Measurements from ENCODE around the gene KIAA1671.

The KIAA1671 gene

DNA sequence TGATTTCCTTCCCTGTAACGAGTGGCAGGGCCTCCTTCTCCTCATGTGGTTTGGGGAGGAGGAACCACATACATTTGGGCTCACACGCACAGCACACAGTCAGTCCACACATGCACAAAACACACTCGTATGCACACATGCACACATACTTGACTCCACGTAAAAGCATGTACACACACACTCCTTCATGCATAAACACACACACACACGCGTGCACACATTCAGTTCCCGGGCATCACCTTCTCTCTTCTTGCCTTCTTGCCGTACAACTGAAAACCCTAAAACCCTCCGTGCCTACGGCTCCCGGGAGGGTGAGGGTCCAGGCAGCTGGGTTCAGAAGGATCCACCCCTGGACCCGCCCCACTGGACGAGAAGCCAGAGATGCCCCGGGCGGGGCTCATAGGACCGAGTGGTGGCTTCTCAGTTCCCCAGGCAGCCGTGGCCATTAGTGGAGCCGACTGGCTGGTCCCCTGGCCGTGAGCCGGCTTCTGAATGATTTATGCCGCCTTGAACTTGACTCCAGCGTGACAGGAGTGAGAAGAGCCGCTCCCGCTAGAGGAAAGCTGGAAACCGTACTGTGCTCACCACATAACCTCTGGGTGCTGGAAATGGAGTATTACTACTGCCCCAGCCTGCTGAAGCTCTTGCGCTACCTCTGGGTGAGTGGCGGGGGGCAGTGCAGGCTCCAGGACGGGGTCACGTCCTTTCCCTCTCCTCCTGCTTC, 117.4 kb downstream of the KIAA1671 start:
- H3K79me2 ChIP-seq (ENCODE audit: insufficient read depth, low read depth) = no peaks in the 10 kb centered on the region
- peak overlapping the region; percentile 96 for H3K4me2 ChIP-seq
- H4K20me1 ChIP-seq (ENCODE audit: insufficient read depth) = no peaks in the 10 kb centered on the region
- H3K4me3 ChIP-seq (IDR thresholded peaks at IDR 0.05; ENCODE audit: insufficient read depth, low read depth, low read length) = no peak overlapping the region
- H3K27me3 ChIP-seq (ENCODE audit: insufficient read depth, low read depth) = no peaks in the 10 kb centered on the region
- H3K4me1 ChIP-seq (ENCODE audit: low read depth, poor library complexity, severe bottlenecking) = peaks cover 47% of the 10 kb centered on the region
- H2AFZ ChIP-seq (ENCODE audit: low read depth) = no peak overlapping the region
- no peaks in the 10 kb centered on the region for H3K36me3 ChIP-seq (ENCODE audit: insufficient read depth)
- TF ChIP-seq, protein P1, sequence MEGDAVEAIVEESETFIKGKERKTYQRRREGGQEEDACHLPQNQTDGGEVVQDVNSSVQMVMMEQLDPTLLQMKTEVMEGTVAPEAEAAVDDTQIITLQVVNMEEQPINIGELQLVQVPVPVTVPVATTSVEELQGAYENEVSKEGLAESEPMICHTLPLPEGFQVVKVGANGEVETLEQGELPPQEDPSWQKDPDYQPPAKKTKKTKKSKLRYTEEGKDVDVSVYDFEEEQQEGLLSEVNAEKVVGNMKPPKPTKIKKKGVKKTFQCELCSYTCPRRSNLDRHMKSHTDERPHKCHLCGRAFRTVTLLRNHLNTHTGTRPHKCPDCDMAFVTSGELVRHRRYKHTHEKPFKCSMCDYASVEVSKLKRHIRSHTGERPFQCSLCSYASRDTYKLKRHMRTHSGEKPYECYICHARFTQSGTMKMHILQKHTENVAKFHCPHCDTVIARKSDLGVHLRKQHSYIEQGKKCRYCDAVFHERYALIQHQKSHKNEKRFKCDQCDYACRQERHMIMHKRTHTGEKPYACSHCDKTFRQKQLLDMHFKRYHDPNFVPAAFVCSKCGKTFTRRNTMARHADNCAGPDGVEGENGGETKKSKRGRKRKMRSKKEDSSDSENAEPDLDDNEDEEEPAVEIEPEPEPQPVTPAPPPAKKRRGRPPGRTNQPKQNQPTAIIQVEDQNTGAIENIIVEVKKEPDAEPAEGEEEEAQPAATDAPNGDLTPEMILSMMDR (conservative IDR thresholded peaks at IDR 0.05; ENCODE audit: low read depth, low read length) = no peak
- H3K9ac ChIP-seq = peak overlapping the region; percentile 42; the same call in 1 of the 2 replicates
- peak overlapping the region; percentile 85 for H3K27ac ChIP-seq

DNA sequence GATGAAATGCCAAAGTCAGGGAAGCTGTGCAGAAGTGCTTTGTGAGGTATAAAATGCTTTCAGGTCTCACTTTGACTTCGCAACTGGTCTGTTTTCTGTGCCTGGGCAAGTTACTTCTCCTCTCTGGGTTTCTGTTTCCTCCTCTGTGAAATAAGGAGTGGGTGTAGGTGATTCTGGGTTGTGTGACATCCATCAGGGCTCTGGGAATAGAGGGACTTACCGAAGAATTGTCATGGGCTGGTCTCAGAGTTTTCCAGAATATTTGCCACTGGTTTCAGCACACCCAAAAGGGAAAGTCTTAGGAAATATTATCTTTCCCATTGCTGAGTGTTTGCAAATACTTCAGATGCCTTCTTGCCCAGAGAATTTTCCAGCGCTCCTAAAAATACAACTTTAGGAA, 118.4 kb downstream of the KIAA1671 start:
- H3K4me2 ChIP-seq = peak overlapping the region; percentile 47
- no peak overlapping the region for H3K9ac ChIP-seq
- peak overlapping the region; percentile 85; the same call in 1 of the 2 replicates for H3K27ac ChIP-seq
- H3K27me3 ChIP-seq (ENCODE audit: insufficient read depth, low read depth) = no peaks in the 10 kb centered on the region
- peaks cover 53% of the 10 kb centered on the region for H3K4me1 ChIP-seq (ENCODE audit: low read depth, poor library complexity, severe bottlenecking)
- no peaks in the 10 kb centered on the region for H3K79me2 ChIP-seq (ENCODE audit: insufficient read depth, low read depth)
- no peak overlapping the region for H3K4me3 ChIP-seq (IDR thresholded peaks at IDR 0.05; ENCODE audit: insufficient read depth, low read depth, low read length)
- TF ChIP-seq, protein P1 (conservative IDR thresholded peaks at IDR 0.05; ENCODE audit: low read depth, low read length) = no peak
- no peaks in the 10 kb centered on the region for H3K36me3 ChIP-seq (ENCODE audit: insufficient read depth)
- no peaks in the 10 kb centered on the region for H4K20me1 ChIP-seq (ENCODE audit: insufficient read depth)
- H2AFZ ChIP-seq (ENCODE audit: low read depth) = peak overlapping the region; percentile 29; the same call in 1 of the 2 replicates

DNA sequence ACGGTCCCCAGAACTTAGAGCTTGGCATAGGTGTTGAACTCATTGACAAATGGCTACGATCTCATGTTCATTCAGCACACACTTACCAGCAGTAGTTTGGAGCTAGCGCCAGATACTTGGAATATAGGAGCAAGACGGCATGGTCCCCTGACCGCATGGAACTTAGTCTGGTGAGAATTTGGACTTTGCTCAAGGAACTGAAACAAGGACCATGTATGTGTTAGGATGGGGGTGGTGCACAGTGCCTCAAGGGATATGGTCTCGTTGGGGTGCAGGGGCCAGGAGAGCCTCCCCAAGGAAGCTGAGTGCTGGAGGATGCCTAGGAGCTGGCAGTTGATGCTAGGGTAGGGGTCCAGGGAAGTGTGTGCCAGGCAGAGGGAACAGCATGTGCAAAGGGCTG, 119.2 kb downstream of the KIAA1671 start:
- H3K27me3 ChIP-seq (ENCODE audit: insufficient read depth, low read depth) = no peaks in the 10 kb centered on the region
- no peaks in the 10 kb centered on the region for H3K36me3 ChIP-seq (ENCODE audit: insufficient read depth)
- H3K4me1 ChIP-seq (ENCODE audit: low read depth, poor library complexity, severe bottlenecking) = peaks cover 61% of the 10 kb centered on the region
- no peaks in the 10 kb centered on the region for H3K79me2 ChIP-seq (ENCODE audit: insufficient read depth, low read depth)
- no peak overlapping the region for H3K27ac ChIP-seq
- H3K4me2 ChIP-seq = no peak overlapping the region; the same call in 1 of the 2 replicates
- TF ChIP-seq, protein P1 (conservative IDR thresholded peaks at IDR 0.05; ENCODE audit: low read depth, low read length) = no peak
- H3K9ac ChIP-seq = no peak overlapping the region
- no peaks in the 10 kb centered on the region for H4K20me1 ChIP-seq (ENCODE audit: insufficient read depth)
- no peak overlapping the region for H3K4me3 ChIP-seq (IDR thresholded peaks at IDR 0.05; ENCODE audit: insufficient read depth, low read depth, low read length)
- H2AFZ ChIP-seq (ENCODE audit: low read depth) = no peak overlapping the region

DNA sequence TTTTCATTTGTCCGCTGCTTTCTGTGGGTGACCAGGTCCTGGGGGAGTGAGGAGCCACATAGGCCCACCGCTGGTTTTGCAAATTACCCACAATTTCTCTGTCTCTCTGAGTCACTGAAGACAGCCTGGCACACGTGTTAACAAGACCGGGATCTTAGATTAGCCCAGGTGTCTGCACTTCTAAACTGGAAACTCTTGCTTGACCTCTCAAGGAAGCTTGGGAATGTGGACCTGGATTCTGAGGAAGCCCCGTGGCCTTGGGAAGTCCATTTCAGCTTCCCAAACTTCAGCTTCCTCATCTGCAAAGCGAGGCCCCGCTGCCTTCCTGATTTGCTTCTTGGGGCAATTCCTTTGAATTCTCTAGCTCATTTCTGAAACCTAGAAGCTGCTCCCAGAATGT, 119.9 kb downstream of the KIAA1671 start:
- TF ChIP-seq, protein P1 (conservative IDR thresholded peaks at IDR 0.05; ENCODE audit: low read depth, low read length) = no peak
- Histone ChIP-seq H4K20me1 (ENCODE audit: insufficient read depth) (no peaks in the 10 kb centered on the region), H3K4me2 (no peak overlapping the region), H3K27me3 (ENCODE audit: insufficient read depth, low read depth) (no peaks in the 10 kb centered on the region), H3K9ac (no peak overlapping the region), H2AFZ (ENCODE audit: low read depth) (no peak overlapping the region), H3K4me3 (IDR thresholded peaks at IDR 0.05; ENCODE audit: insufficient read depth, low read depth, low read length) (no peak overlapping the region), H3K36me3 (ENCODE audit: insufficient read depth) (no peaks in the 10 kb centered on the region), H3K79me2 (ENCODE audit: insufficient read depth, low read depth) (no peaks in the 10 kb centered on the region), H3K27ac (no peak overlapping the region), H3K4me1 (ENCODE audit: low read depth, poor library complexity, severe bottlenecking) (peaks cover 61% of the 10 kb centered on the region)

Measured in KMS-11 (cell line).